HG03378 (cell line): ENCODE data around the gene LCA5.
"Not testable (repeated sequence)": the region's sequence is repeated elsewhere in the genome, so short reads cannot be mapped to it uniquely, and the experiment has no call there.

Experiments
- ATAC-seq: cut with Tn5 transposase; IDR thresholded peaks from one replicate; pipeline ENCODE4 v1.9.1; 2021; ENCODE audit warnings: mild to moderate bottlenecking, moderate library complexity; ENCODE audit not compliant: unreplicated experiment

The LCA5 gene

GRCh38 chr6:79468116-79468515 is 69.1 kb downstream of the LCA5 start:
- ATAC-seq: no peak

GRCh38 chr6:79467716-79468115 is 69.5 kb downstream of the LCA5 start:
- no peak for ATAC-seq

GRCh38 chr6:79466207-79466834 is 70.9 kb downstream of the LCA5 start:
- peak; percentile 59 for ATAC-seq

GRCh38 chr6:79465381-79465780 is 71.8 kb downstream of the LCA5 start:
- ATAC-seq: no peak

GRCh38 chr6:79463621-79464050 is 73.6 kb downstream of the LCA5 start:
- ATAC-seq: no peak

GRCh38 chr6:79461205-79461604 is 76.0 kb downstream of the LCA5 start:
- peak; percentile 63 for ATAC-seq

- ATAC-seq: no peak
Observed at GRCh38 chr6:79455446-79455845, 81.8 kb downstream of the LCA5 start.

GRCh38 chr6:79453558-79454042 is 83.6 kb downstream of the LCA5 start:
- peak; percentile 57 for ATAC-seq

GRCh38 chr6:79450984-79451383 is 86.2 kb downstream of the LCA5 start:
- no peak for ATAC-seq

- no peak for ATAC-seq
Observed at GRCh38 chr6:79446006-79446405, 91.2 kb downstream of the LCA5 start.

- not testable (repeated sequence) for ATAC-seq
Observed at GRCh38 chr6:79443876-79444275, 93.4 kb downstream of the LCA5 start.

- ATAC-seq: no peak
Observed at GRCh38 chr6:79441192-79441591, 96.0 kb downstream of the LCA5 start.

- ATAC-seq: peak; percentile 70
Observed at GRCh38 chr6:79440598-79440997, 96.6 kb downstream of the LCA5 start.

- no peak for ATAC-seq
Observed at GRCh38 chr6:79438030-79438429, 99.2 kb downstream of the LCA5 start.

GRCh38 chr6:79436241-79436640 is 101.0 kb downstream of the LCA5 start:
- ATAC-seq: no peak

GRCh38 chr6:79435746-79436145 is 101.5 kb downstream of the LCA5 start:
- ATAC-seq: no peak
